Sigmoid colon (tissue), 4 donors: ENCODE measurements around the gene FSTL4.

ENCODE experiments used
- EP300 ChIP-seq, 4 donors: sonication (generic); formaldehyde crosslinking; IDR thresholded peaks; one replicate each; pipeline ENCODE4 v1.6.1; 2017; ENCODE audit warnings: antibody characterized with exemption in 4 of 4
- POLR2A ChIP-seq, 2 donors: fragments of 450-650 bp; IDR thresholded peaks; one replicate each; pipeline ENCODE4 v1.6.1; 2016; ENCODE audit warnings: antibody characterized with exemption in 2 of 2, mild to moderate bottlenecking in 2 of 2, moderate library complexity in 2 of 2
- TF ChIP-seq, protein P1 (sequence below), 4 experiments: fragments of 450-650 bp in 3 of 4; fragments of 200-600 bp in 1 of 4; IDR thresholded peaks; one replicate each; pipeline ENCODE4 v1.5.1; 2016 to 2019; ENCODE audit warnings: antibody characterized with exemption in 4 of 4, mild to moderate bottlenecking in 3 of 4, moderate library complexity in 2 of 4

DNA sequence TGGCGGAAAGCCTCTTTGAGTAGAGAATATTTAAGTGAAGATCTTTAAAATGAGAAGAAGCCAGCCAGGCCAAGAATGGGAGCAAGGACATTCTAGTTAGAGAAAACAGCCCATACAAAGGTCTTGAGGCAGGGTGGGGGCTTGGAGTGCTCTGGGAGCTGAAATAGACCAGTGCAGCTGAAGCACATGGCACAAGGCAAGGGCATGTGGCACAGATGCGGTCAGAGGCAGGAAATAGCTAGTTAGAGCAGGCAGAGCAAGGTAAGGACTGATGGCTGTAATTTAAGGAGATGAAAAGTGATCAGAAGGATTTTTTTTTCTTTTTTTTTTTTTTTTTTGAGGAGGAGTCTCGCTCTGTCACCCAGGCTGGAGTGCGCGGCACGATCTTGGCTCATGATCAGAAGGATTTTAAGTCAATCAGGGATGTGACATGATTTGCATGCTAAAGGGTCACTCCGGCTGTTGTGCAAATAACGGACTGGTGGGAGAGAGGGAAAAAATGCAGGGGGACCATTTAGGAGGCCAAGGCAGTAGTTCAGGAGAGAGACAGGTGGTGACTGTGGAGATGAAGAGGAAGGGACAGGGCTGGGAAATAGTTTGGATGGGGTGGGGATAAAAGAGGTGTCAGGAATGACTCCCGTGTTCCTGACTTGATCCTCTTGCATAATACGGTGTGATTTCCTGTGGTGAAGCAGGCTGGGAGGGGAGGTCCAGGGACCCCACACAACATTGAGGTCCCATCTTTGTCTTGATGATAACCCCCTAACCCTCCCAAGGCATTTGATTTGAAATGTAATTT is 352.9 kb downstream of the FSTL4 start:
- TF ChIP-seq, protein P1, sequence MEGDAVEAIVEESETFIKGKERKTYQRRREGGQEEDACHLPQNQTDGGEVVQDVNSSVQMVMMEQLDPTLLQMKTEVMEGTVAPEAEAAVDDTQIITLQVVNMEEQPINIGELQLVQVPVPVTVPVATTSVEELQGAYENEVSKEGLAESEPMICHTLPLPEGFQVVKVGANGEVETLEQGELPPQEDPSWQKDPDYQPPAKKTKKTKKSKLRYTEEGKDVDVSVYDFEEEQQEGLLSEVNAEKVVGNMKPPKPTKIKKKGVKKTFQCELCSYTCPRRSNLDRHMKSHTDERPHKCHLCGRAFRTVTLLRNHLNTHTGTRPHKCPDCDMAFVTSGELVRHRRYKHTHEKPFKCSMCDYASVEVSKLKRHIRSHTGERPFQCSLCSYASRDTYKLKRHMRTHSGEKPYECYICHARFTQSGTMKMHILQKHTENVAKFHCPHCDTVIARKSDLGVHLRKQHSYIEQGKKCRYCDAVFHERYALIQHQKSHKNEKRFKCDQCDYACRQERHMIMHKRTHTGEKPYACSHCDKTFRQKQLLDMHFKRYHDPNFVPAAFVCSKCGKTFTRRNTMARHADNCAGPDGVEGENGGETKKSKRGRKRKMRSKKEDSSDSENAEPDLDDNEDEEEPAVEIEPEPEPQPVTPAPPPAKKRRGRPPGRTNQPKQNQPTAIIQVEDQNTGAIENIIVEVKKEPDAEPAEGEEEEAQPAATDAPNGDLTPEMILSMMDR (IDR thresholded peaks at IDR 0.05), result no peak
- TF ChIP-seq POLR2A (IDR thresholded peaks at IDR 0.05) (no peak), EP300 (IDR thresholded peaks at IDR 0.05) (no peak)
